ENCODE results near the gene LMX1B. TPM values are rescaled to one million over a fixed set of nuclear protein-coding genes. Genes with fewer than 3 reads are reported as not detected.

LMX1B gene
- total and polyA plus RNA-seq, 3 donors from 2014 or later, result 2.8 to 7.6 (median 7.6) TPM

DNA sequence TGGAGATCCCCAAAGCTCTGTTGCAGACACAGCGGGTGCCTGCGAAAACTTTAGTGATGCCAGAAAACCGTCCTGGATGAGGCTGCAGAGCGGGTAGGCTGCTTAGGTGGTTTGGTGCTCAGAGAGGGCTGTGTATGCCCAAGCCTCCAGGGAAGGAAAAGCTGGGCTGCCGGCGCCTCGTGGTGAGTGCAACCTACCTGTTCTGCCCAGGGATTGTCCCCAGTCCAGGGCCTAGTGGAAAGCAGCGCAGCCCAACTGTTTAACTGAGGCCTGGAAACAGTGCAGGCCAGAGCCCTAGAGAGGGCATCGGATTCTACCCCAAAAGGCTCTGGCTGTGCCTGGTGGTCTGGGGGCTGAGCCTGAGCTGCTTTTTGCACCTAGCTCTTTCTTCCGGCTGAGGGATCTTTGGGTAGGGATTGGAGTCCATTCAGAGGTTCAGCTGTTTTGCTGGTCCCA is 2.8 kb downstream of the LMX1B start:
- no peak for DNase-seq
- Histone ChIP-seq H3K27ac (no peak overlapping the region), H3K4me1 (peaks cover under 1% of the 10 kb centered on the region), H3K27me3 (no peaks in the 10 kb centered on the region), H3K36me3 (ENCODE audit: low read depth, missing control alignments) (no peaks in the 10 kb centered on the region), H3K9me3 (no peaks in the 10 kb centered on the region), H3K4me3 (no peak overlapping the region)
- TF ChIP-seq, protein P1, sequence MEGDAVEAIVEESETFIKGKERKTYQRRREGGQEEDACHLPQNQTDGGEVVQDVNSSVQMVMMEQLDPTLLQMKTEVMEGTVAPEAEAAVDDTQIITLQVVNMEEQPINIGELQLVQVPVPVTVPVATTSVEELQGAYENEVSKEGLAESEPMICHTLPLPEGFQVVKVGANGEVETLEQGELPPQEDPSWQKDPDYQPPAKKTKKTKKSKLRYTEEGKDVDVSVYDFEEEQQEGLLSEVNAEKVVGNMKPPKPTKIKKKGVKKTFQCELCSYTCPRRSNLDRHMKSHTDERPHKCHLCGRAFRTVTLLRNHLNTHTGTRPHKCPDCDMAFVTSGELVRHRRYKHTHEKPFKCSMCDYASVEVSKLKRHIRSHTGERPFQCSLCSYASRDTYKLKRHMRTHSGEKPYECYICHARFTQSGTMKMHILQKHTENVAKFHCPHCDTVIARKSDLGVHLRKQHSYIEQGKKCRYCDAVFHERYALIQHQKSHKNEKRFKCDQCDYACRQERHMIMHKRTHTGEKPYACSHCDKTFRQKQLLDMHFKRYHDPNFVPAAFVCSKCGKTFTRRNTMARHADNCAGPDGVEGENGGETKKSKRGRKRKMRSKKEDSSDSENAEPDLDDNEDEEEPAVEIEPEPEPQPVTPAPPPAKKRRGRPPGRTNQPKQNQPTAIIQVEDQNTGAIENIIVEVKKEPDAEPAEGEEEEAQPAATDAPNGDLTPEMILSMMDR (IDR thresholded peaks at IDR 0.05), result no peak
- no peak for TF ChIP-seq POLR2A (IDR thresholded peaks at IDR 0.05)
- intact Hi-C loops (cut with DNase I; ENCODE audit: low total_unique reads), result no loop called here
- WGBS, 2 donors, result 86 to 88% methylated on average over 10 of the region's 10 CpGs

DNA sequence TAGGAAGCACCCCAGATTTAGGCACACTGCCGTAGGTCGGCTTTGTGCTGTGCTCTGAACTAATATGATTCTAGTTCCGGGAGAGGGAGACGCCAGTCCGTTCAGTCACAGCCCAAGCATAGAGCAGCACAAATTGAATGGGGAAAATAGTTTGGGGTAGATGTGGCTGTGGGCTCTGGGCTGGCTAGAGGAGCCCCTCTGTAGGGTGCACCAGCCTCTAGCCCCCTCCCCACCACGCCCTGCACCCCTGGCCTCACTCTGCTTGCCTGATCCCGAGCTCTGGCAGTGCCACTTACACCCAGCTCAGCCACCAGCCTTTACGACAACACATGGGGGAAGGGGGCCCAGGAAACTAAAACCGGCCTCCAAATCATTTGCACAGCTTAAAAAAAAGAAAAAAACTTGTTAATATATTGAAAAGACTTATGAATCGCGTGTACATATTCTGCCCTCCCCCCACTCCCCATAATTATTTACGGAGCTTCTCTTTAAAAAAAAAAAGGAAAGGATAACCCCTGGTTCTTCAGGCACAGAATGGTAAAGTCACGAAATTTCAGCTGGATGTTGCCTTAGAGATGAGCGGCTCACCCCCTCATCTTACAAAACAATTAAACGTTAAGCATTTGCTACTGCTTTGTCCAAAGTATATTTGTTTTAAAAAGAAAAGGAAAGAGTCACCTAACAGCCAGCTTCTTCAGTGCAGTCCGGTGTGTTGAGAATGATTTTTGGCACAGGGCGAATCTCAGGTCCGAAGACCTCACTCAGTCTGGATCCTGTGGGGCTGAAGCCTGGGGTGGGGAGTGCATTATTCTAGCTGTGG is 3.5 kb downstream of the LMX1B start:
- Histone ChIP-seq H3K9me3 (no peaks in the 10 kb centered on the region), H3K27me3 (no peaks in the 10 kb centered on the region), H3K4me3 (no peak overlapping the region), H3K4me1 (peaks cover 4% of the 10 kb centered on the region), H3K27ac (no peak overlapping the region), H3K36me3 (ENCODE audit: low read depth, missing control alignments) (no peaks in the 10 kb centered on the region)
- TF ChIP-seq POLR2A (IDR thresholded peaks at IDR 0.05), result no peak
- TF ChIP-seq, protein P1 (IDR thresholded peaks at IDR 0.05), result no peak
- 58 to 65% methylated on average over 18 of the region's 18 CpGs for WGBS, 2 donors
- no peak for DNase-seq
- intact Hi-C loops (cut with DNase I; ENCODE audit: low total_unique reads), result no loop called here

DNA sequence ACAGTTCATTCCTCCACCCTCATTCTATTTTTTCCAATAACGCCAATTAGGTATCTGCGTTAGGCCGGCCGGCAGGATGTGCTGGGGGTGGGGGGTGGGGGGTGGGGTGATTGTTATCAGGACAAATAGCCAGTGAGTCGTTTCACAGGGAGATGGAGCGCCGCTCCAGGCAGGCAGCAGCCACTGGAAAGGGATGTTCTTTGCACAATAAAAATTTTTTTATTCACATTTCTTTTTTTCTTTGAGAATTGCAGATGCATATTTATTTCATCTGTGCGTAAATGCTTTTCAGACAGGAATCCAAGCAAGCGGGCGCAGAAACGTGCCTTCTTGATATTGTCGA is 4.1 kb downstream of the LMX1B start:
- Histone ChIP-seq H3K27ac (no peak overlapping the region), H3K4me1 (peaks cover 4% of the 10 kb centered on the region), H3K9me3 (no peaks in the 10 kb centered on the region), H3K27me3 (no peaks in the 10 kb centered on the region), H3K4me3 (no peak overlapping the region), H3K36me3 (ENCODE audit: low read depth, missing control alignments) (no peaks in the 10 kb centered on the region)
- intact Hi-C loops (cut with DNase I; ENCODE audit: low total_unique reads), result no loop called here
- DNase-seq, result no peak
- 16 to 19% methylated on average over 12 of the region's 12 CpGs for WGBS, 2 donors
- TF ChIP-seq POLR2A (IDR thresholded peaks at IDR 0.05), result no peak
- TF ChIP-seq, protein P1 (IDR thresholded peaks at IDR 0.05), result no peak

DNA sequence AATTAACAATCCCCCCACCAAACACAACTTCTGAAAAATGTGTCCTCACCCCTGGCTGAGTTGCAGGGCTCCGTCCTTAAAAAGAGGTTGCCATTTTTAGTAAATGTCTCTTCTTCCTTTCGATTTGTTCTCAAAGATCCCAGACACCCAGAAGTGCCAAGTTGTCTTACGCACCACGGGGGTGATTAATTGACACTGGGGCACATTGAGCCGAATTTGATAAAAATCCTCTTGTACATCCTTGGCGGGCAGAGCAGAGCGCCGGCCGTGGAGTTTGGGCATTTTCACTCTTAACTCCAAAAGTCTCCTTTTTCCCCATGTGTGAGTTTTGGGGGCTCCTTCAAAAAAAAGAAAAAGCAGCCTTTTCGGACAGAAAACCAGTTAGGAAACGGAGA is 4.5 kb downstream of the LMX1B start:
- Histone ChIP-seq H3K9me3 (no peaks in the 10 kb centered on the region), H3K27me3 (no peaks in the 10 kb centered on the region), H3K27ac (no peak overlapping the region), H3K36me3 (ENCODE audit: low read depth, missing control alignments) (no peaks in the 10 kb centered on the region), H3K4me3 (no peak overlapping the region), H3K4me1 (peaks cover 4% of the 10 kb centered on the region)
- 15 to 22% methylated on average over 11 of the region's 11 CpGs for WGBS, 2 donors
- DNase-seq, result no peak
- TF ChIP-seq, protein P1 (IDR thresholded peaks at IDR 0.05), result no peak
- no peak for TF ChIP-seq POLR2A (IDR thresholded peaks at IDR 0.05)
- intact Hi-C loops (cut with DNase I; ENCODE audit: low total_unique reads), result no loop called here
